RWPE1 (cell line): ENCODE measurements around the gene TTI1.

ENCODE experiments used
- CTCF ChIA-PET: fragments of 350-600 bp; sonication (Branson Sonifier 250); formaldehyde crosslinking; extraction: SDS; loops from one replicate; lab custom pipeline; 2021; lab: Yijun Ruan, JAX
- POLR2A ChIA-PET: fragments of 400-600 bp; formaldehyde crosslinking; extraction: SDS; loops from one replicate; lab custom pipeline; 2020; ENCODE audit warnings: antibody characterized with exemption; ENCODE audit not compliant: low non-redundant PET; lab: Yijun Ruan, JAX
- DNase-seq: peaks from one replicate; pipeline ENCODE4 v3.0.0; 2012; ENCODE audit warnings: low spot score
- H3K27ac ChIP-seq: fragments of 450-650 bp; 2 replicates; pipeline ENCODE4 v1.5.1; 2017
- CTCF ChIP-seq: fragments of 450-650 bp; conservative IDR thresholded peaks from 2 replicates; pipeline ENCODE4 v1.5.1; 2017; ENCODE audit warnings: low read depth, mild to moderate bottlenecking

The TTI1 gene

GRCh38 chr20:38057351-38057972 lies 24.2 kb upstream of the TTI1 start:
- peak; percentile 97 for TF ChIP-seq CTCF
- peak; percentile 92 for DNase-seq
- CTCF ChIA-PET, result interaction anchor here (0.5 to 6.6 kb wide), 43 partner anchors 9 to 529 kb away, joined by 3 to 88 read pairs (median 4); partner anchors contain the start of gene TGM2
- H3K27ac ChIP-seq, result no peak overlapping the region
- POLR2A ChIA-PET, result no interaction called here

GRCh38 chr20:38055848-38056247 lies 22.6 kb upstream of the TTI1 start:
- no peak overlapping the region for H3K27ac ChIP-seq
- CTCF ChIA-PET, result interaction anchor here (0.6 to 6.6 kb wide), 2 partner anchors 55 to 165 kb away, joined by 3 to 88 read pairs; no protein-coding TSS in a partner anchor
- POLR2A ChIA-PET, result no interaction called here
- DNase-seq, result no peak
- TF ChIP-seq CTCF, result no peak

- H3K27ac ChIP-seq, result no peak overlapping the region
- POLR2A ChIA-PET, result no interaction called here
- no peak for TF ChIP-seq CTCF
- DNase-seq, result no peak
- CTCF ChIA-PET, result interaction anchor here (0.7 to 6.6 kb wide), 2 partner anchors 165 to 560 kb away, joined by 3 to 88 read pairs; no protein-coding TSS in a partner anchor
Observed at GRCh38 chr20:38055294-38055693, 22.0 kb upstream of the TTI1 start.

- ChIA-PET CTCF (interaction anchor here (0.7 to 6.6 kb wide), 2 partner anchors 166 to 560 kb away, joined by 3 to 88 read pairs; no protein-coding TSS in a partner anchor), POLR2A (no interaction called here)
- no peak overlapping the region for H3K27ac ChIP-seq
- TF ChIP-seq CTCF, result no peak
- no peak for DNase-seq
Observed at GRCh38 chr20:38054647-38055046, 21.4 kb upstream of the TTI1 start.

- TF ChIP-seq CTCF, result no peak
- H3K27ac ChIP-seq, result no peak overlapping the region
- POLR2A ChIA-PET, result interaction anchor here (0.6 kb wide), 1 partner anchor 44 kb away, joined by 3 read pairs; no protein-coding TSS in a partner anchor
- CTCF ChIA-PET, result interaction anchor here (0.6 to 2.0 kb wide), 5 partner anchors 15 to 356 kb away, joined by 3 to 14 read pairs (median 4); no protein-coding TSS in a partner anchor
- no peak for DNase-seq
Observed at GRCh38 chr20:38052870-38053269, 19.6 kb upstream of the TTI1 start.

- H3K27ac ChIP-seq, result no peak overlapping the region
- POLR2A ChIA-PET, result no interaction called here
- DNase-seq, result no peak
- CTCF ChIA-PET, result interaction anchor here (0.9 to 1.7 kb wide), 5 partner anchors 12 to 486 kb away, joined by 3 to 9 read pairs (median 4); no protein-coding TSS in a partner anchor
- TF ChIP-seq CTCF, result no peak
Observed at GRCh38 chr20:38050686-38051085, 17.4 kb upstream of the TTI1 start.
